RWPE2 (cell line): ENCODE data around the gene PCDHB7.
"Not testable (repeated sequence)": the region's sequence is repeated elsewhere in the genome, so short reads cannot be mapped to it uniquely, and the experiment has no call there.

Experiments
- ATAC-seq: fragments of 200-7000 bp; cut with Tn5 transposase; 3 replicates; pipeline ENCODE4 v1.9.1; 2021; ENCODE audit warnings: low read depth
- DNase-seq: peaks from one replicate; pipeline ENCODE4 v3.0.0-alpha.2; 2020; ENCODE audit warnings: low spot score
- H3K27ac ChIP-seq: fragments of 450-650 bp; 2 replicates; pipeline ENCODE4 v1.5.1; 2017; ENCODE audit warnings: mild to moderate bottlenecking; ENCODE audit not compliant: poor library complexity, severe bottlenecking
- H3K27me3 ChIP-seq: fragments of 250-450 bp; sonication (Bioruptor Pico); 2 replicates; pipeline ENCODE4 v1.5.1; 2021; ENCODE audit warnings: mild to moderate bottlenecking, moderate library complexity; ENCODE audit not compliant: insufficient read depth, poor library complexity, severe bottlenecking
- H3K36me3 ChIP-seq: fragments of 250-450 bp; sonication (Bioruptor Pico); 2 replicates; pipeline ENCODE4 v1.5.1; 2020; ENCODE audit warnings: low read depth, mild to moderate bottlenecking, moderate library complexity
- H3K4me1 ChIP-seq: fragments of 250-450 bp; sonication (Bioruptor Pico); 2 replicates; pipeline ENCODE4 v1.5.1; 2021; ENCODE audit warnings: mild to moderate bottlenecking, moderate library complexity; ENCODE audit not compliant: insufficient read depth, poor library complexity, severe bottlenecking
- H3K4me3 ChIP-seq: fragments of 250-450 bp; sonication (Bioruptor Pico); 2 replicates; pipeline ENCODE4 v1.5.1; 2021; ENCODE audit warnings: mild to moderate bottlenecking, moderate library complexity; ENCODE audit not compliant: severe bottlenecking
- H3K9me3 ChIP-seq: fragments of 250-450 bp; sonication (Bioruptor Pico); 2 replicates; pipeline ENCODE4 v1.5.1; 2021; ENCODE audit warnings: mild to moderate bottlenecking, moderate library complexity; ENCODE audit not compliant: severe bottlenecking
- TF ChIP-seq, protein P1 (sequence below): fragments of 450-650 bp; IDR thresholded peaks from one replicate; pipeline ENCODE4 v1.5.1; 2017; ENCODE audit warnings: mild to moderate bottlenecking, moderate library complexity; ENCODE audit not compliant: poor library complexity, severe bottlenecking

Gene PCDHB7

DNA sequence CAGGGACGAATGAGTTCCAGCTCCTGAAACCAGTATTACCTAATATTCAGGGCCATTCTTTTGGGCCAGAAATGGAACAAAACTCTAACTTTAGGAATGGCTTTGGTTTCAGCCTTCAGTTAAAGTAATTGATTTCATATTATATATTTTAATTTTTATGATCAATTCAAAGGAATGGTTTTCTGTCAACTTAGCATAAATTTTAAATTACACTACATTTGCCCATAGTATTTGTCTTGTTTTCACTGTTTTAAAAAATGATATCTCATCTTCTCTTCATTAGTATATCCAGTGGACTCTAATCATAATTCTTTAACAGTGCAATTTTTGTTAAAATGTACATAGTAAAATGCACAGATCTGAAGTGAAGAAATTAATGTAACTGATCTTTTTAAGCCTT, 7.9 kb downstream of the PCDHB7 start:
- no peak for DNase-seq

DNA sequence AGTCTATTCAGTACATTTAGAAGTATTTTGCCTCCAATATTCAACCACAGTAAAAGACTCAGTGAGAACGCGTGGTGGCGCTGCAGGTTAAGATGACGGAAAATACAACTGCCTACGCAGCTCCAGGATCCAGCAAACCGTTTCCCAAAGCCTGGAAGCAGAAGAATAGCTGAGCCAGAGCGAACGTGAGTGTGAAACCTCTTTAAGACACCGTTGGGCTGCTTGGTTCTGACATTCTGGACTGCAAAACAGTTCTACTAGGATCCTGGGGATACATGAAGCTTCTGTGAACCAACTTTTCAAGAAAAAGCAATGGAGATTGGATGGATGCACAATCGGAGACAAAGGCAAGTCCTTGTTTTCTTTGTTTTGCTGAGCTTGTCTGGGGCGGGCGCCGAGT, 9.8 kb downstream of the PCDHB7 start, which contains the start of gene PCDHB16:
Gene PCDHB16 (plus strand): TSS at position 140 of the 400 bp plus-strand sequence. CDS start 173 bp downstream, at position 313.
- Histone ChIP-seq H3K4me3 (no peak within 1 kb of the TSS), H3K36me3 (no peaks in the 10 kb centered on the region), H3K4me1 (no peaks in the 10 kb centered on the region), H3K9me3 (peaks cover 2% of the 10 kb centered on the region), H3K27ac (no peak within 1 kb of the TSS), H3K27me3 (peaks cover 78% of the 10 kb centered on the region)
- ATAC-seq (no peak), DNase-seq (no peak)
- TF ChIP-seq, protein P1, sequence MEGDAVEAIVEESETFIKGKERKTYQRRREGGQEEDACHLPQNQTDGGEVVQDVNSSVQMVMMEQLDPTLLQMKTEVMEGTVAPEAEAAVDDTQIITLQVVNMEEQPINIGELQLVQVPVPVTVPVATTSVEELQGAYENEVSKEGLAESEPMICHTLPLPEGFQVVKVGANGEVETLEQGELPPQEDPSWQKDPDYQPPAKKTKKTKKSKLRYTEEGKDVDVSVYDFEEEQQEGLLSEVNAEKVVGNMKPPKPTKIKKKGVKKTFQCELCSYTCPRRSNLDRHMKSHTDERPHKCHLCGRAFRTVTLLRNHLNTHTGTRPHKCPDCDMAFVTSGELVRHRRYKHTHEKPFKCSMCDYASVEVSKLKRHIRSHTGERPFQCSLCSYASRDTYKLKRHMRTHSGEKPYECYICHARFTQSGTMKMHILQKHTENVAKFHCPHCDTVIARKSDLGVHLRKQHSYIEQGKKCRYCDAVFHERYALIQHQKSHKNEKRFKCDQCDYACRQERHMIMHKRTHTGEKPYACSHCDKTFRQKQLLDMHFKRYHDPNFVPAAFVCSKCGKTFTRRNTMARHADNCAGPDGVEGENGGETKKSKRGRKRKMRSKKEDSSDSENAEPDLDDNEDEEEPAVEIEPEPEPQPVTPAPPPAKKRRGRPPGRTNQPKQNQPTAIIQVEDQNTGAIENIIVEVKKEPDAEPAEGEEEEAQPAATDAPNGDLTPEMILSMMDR = peak; percentile 21

More for the DNA sequence above, 7.9 kb downstream of the PCDHB7 start:
- Histone ChIP-seq H3K36me3 (no peaks in the 10 kb centered on the region), H3K4me1 (no peaks in the 10 kb centered on the region), H3K27ac (no peak overlapping the region), H3K9me3 (peaks cover 13% of the 10 kb centered on the region), H3K4me3 (no peak overlapping the region), H3K27me3 (peaks cover 78% of the 10 kb centered on the region)
- ATAC-seq = no peak
- TF ChIP-seq, protein P1 = no peak

DNA sequence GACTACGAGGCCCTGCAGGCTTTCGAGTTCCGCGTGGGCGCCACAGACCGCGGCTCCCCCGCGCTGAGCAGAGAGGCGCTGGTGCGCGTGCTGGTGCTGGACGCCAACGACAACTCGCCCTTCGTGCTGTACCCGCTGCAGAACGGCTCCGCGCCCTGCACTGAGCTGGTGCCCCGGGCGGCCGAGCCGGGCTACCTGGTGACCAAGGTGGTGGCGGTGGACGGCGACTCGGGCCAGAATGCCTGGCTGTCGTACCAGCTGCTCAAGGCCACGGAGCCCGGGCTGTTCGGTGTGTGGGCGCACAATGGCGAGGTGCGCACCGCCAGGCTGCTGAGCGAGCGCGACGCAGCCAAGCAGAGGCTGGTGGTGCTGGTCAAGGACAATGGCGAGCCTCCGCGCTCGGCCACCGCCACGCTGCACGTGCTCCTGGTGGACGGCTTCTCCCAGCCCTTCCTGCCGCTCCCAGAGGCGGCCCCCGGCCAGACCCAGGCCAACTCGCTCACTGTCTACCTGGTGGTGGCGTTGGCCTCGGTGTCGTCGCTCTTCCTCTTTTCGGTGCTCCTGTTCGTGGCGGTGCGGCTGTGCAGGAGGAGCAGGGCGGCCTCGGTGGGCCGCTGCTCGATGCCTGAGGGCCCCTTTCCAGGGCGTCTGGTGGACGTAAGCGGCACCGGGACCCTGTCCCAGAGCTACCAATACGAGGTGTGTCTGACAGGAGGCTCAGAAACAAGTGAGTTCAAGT, 11.8 kb downstream of the PCDHB7 start:
- not testable (repeated sequence) for H3K4me1 ChIP-seq, H3K9me3 ChIP-seq, DNase-seq, H3K27ac ChIP-seq, H3K4me3 ChIP-seq, H3K36me3 ChIP-seq, ATAC-seq
- H3K27me3 ChIP-seq = peaks cover 78% of the 10 kb centered on the region

DNA sequence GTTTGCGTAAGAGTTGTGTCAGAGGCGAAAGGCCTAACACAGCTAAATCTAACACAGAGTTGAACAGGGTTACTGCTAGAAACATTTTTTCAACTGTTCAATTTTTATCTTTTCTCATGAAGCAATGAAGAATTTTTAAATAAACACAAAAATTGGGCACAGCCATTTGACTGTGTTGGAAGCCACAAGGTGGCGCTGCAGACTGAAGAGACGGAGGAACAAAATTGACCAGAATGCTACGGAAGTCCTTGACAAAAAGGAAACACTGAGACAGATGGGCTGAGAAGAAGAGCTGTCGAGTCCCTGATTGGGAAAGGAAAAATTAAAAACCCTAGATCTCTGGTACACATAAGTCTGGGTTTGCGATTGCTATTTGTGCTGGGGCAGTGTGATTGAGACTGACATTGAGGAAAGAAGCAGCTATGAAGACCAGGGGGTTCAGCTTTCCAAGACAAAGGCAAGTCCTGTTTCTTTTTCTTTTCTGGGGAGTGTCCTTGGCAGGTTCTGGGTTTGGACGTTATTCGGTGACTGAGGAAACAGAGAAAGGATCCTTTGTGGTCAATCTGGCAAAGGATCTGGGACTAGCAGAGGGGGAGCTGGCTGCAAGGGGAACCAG, 14.6 kb downstream of the PCDHB7 start, which contains the start of gene PCDHB9:
Gene PCDHB9 (plus strand): TSS at position 265 of the 616 bp plus-strand sequence. CDS start 158 bp downstream, at position 423.
- no peaks in the 10 kb centered on the region for H3K36me3 ChIP-seq
- TF ChIP-seq, protein P1 = peak; percentile 63
- H3K4me3 ChIP-seq = no peak within 1 kb of the TSS
- peaks cover 84% of the 10 kb centered on the region for H3K27me3 ChIP-seq
- no peak for ATAC-seq
- no peaks in the 10 kb centered on the region for H3K4me1 ChIP-seq
- H3K9me3 ChIP-seq = peaks cover 2% of the 10 kb centered on the region
- H3K27ac ChIP-seq = no peak within 1 kb of the TSS
- DNase-seq = no peak

DNA sequence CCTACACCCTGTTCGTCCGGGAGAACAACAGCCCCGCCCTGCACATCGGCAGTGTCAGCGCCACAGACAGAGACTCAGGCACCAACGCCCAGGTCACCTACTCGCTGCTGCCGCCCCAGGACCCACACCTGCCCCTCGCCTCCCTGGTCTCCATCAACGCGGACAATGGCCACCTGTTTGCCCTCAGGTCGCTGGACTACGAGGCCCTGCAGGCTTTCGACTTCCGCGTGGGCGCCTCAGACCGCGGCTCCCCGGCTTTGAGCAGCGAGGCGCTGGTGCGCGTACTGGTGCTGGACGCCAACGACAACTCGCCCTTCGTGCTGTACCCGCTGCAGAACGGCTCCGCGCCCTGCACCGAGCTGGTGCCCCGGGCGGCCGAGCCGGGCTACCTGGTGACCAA, 16.2 kb downstream of the PCDHB7 start:
- H3K27ac ChIP-seq, ATAC-seq, H3K36me3 ChIP-seq, H3K4me3 ChIP-seq, DNase-seq, H3K9me3 ChIP-seq, H3K4me1 ChIP-seq: not testable (repeated sequence)
- peaks cover 79% of the 10 kb centered on the region for H3K27me3 ChIP-seq

DNA sequence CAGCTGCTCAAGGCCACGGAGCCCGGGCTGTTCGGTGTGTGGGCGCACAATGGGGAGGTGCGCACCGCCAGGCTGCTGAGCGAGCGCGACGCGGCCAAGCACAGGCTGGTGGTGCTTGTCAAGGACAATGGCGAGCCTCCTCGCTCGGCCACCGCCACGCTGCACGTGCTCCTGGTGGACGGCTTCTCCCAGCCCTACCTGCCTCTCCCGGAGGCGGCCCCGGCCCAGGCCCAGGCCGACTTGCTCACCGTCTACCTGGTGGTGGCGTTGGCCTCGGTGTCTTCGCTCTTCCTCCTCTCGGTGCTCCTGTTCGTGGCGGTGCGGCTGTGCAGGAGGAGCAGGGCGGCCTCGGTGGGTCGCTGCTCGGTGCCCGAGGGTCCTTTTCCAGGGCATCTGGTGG, 16.7 kb downstream of the PCDHB7 start:
- H3K36me3 ChIP-seq, H3K4me1 ChIP-seq, ATAC-seq, H3K27ac ChIP-seq, DNase-seq, H3K9me3 ChIP-seq, H3K4me3 ChIP-seq: not testable (repeated sequence)
- H3K27me3 ChIP-seq = peaks cover 79% of the 10 kb centered on the region
